NCI-H510A (cell line): ENCODE measurements around the gene IL2RG.

ENCODE experiments used
- DNase-seq: peaks from one replicate; lab custom pipeline; 2025; lab: John Stamatoyannopoulos, UW

IL2RG gene

GRCh38 chrX:71068044-71068918, 43.1 kb downstream of the IL2RG start, which contains the start of gene SNX12:
TSS of gene SNX12 (minus strand) at chrX:71068334. CDS start at chrX:71068306, 28 bp downstream.
- peak; percentile 89 for DNase-seq

DNA sequence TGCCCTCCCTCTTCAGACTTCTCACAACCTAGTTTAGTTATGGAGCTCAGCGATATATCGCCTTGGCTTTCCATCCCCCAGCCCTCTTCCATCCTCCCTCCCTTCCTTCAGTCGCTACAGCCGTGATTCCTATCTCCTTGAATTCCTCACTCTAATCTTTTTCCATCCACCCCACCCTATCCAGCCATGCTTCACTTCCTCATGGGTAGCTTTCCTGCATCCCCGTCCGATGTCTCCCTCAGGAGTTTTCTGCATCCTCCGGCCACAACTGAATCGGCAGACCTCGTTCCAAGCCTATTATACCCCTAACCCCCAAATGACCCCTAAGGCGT, 43.7 kb downstream of the IL2RG start:
- no peak for DNase-seq

DNA sequence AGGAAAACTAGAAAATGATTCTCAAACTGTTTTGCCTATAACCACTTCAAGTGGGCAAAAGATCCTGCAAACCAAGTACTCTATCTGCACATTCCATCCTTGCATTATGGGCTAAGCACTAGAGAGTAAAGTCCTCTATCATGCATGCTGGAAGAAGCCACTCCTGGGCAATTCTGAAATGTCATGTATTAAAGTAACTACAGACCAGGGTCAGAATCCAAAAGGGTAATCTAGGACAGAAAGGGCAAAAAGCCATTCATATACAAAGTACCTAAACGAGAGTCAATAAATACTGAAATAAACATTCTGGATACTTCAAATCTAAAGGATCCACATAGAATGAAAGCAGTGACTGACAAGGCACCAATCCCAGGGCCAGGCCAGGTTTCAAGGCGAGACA, 44.3 kb downstream of the IL2RG start:
- DNase-seq = no peak

- no peak for DNase-seq
These were observed 51.2 kb downstream of the IL2RG start for GRCh38 chrX:71060127-71060526.

DNA sequence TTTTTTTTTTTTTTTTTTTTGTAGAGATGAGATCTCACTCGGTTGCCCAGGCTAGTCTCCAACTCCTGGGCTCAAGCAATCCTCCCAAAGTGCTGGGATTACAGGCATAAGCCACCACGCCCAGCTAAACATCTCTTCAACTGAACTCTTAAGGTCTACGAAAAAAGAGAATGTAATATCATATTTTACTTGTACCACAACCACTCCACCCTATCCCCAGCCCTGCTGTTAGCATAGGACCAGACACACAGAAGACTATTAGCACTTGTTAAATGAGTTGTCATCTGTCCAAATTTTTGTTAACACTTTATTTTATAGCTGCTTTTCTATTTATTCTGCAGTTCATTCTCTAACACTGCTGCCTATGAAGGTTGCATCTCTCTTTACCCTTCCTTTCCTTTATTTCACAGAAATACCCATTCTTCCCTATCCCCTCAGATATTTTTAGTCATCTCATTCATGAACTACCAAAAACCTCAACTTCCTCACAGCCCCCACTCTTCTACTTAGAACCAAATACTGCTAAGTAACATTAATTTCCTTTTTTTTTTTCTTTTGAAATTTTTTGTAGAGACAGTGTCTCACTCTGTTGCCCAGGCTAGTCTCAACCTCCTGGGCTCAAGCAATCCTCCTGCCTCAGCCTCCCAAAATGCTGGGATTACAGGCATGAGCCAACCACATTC, 53.4 kb downstream of the IL2RG start:
- no peak for DNase-seq
